Fibroblast of pulmonary artery (primary cell): Measurements from ENCODE around the gene BCAT1.
"Not testable (repeated sequence)": the region's sequence is repeated elsewhere in the genome, so short reads cannot be mapped to it uniquely, and the experiment has no call there.

Experiments used
- DNase-seq: peaks from one replicate; pipeline ENCODE4 v3.0.0-alpha.2; 2010; ENCODE audit warnings: low read depth
- H3K4me3 ChIP-seq: replicated peaks from 2 replicates; pipeline ENCODE4 v1.5.1; 2011; ENCODE audit warnings: low read depth, mild to moderate bottlenecking, control low read depth, low read length, moderate library complexity
- CTCF ChIP-seq: IDR thresholded peaks from 2 replicates; pipeline ENCODE4 v1.5.1; 2011; ENCODE audit warnings: mild to moderate bottlenecking, control low read depth, low read length, inconsistent platforms; ENCODE audit errors: missing control alignments

Gene BCAT1

DNA sequence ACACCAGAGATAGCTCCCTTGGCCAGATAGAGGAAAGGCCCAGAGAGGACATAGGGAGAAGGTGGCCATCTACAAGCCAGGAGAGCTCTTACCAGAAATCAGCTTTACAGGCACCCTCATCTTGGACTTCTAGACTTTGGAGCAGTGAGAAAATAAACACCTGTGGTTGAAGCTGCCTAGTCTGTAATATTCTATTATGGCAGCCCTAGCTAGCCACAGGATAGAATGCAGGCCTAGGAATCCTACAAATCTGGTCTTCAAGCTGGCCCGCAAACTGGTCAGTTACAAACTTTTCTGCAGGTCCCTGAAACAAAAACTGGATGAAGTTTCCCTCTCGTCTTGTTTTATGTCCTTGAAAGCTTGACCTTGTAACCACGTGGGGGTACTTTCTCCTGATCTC, 92.4 kb downstream of the BCAT1 start:
- TF ChIP-seq CTCF, result no peak
- no peak for DNase-seq
- no peak overlapping the region for H3K4me3 ChIP-seq

GRCh38 chr12:24854908-24855307, 94.0 kb downstream of the BCAT1 start:
- H3K4me3 ChIP-seq, result no peak overlapping the region
- peak; percentile 28 for DNase-seq
- TF ChIP-seq CTCF, result no peak

GRCh38 chr12:24854017-24854416, 94.9 kb downstream of the BCAT1 start:
- H3K4me3 ChIP-seq, result no peak overlapping the region
- DNase-seq, result no peak
- no peak for TF ChIP-seq CTCF

DNA sequence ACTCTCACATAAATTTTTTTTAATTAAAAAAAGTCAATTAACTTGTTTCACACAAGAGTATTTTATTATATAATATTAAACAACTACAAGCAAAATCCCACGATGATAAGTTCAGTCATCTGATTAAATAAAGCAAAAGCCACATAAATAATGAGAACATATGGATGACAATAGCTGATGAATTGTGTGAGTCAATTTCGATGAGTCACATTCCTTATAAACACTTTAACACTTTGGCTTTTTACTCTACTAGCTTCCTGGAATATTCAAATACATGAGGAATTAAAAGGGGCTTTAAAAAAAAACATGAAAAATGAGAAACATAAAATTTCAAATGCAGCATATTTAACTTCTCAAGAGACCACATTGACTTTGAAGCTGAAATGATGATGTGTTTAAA, 95.3 kb downstream of the BCAT1 start:
- TF ChIP-seq CTCF, result no peak
- DNase-seq, result peak; percentile 59
- H3K4me3 ChIP-seq, result no peak overlapping the region

GRCh38 chr12:24853094-24853493, 95.8 kb downstream of the BCAT1 start:
- no peak for TF ChIP-seq CTCF
- no peak overlapping the region for H3K4me3 ChIP-seq
- no peak for DNase-seq

- peak; percentile 47 for TF ChIP-seq CTCF
- peak; percentile 23 for DNase-seq
- no peak overlapping the region for H3K4me3 ChIP-seq
These were observed 96.5 kb downstream of the BCAT1 start for GRCh38 chr12:24852420-24852819.

DNA sequence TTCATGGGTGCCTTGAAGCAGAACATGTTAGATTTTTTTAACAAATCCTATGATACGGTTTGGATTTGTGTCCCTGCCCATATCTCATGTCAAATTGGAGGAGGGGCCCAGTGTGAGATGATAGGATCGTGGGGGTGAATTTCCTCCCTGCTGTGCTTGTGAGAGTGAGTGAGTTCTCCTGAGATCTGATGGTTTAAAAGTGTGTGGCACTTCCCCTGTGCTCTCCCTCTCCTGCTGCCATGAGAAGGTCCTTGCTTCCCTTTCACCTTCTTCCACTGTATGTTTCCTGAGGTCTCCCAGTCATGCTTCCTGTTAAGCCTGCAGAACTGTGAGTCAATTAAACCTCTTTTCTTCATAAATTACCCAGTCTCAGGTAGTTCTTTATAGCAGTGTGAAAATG, 97.0 kb downstream of the BCAT1 start:
- H3K4me3 ChIP-seq, DNase-seq: not testable (repeated sequence)

GRCh38 chr12:24851341-24851740, 97.6 kb downstream of the BCAT1 start:
- DNase-seq, result no peak
- H3K4me3 ChIP-seq, result no peak overlapping the region
- no peak for TF ChIP-seq CTCF
